DOHH2 (cell line): Measurements from ENCODE around the gene LIMS4.
"Not testable (repeated sequence)": the region's sequence is repeated elsewhere in the genome, so short reads cannot be mapped to it uniquely, and the experiment has no call there.

ENCODE experiments used
- H3F3A ChIP-seq: fragments of 200-600 bp; sonication (generic), shearing (Covaris generic); 2 replicates; pipeline ENCODE4 v1.6.0; 2016; ENCODE audit warnings: antibody characterized with exemption, mild to moderate bottlenecking; ENCODE audit not compliant: control insufficient read depth, insufficient read depth
- H3K27ac ChIP-seq: fragments of 200-600 bp; sonication (generic); 2 replicates; pipeline ENCODE4 v1.5.1; 2014; ENCODE audit warnings: low read depth, mild to moderate bottlenecking, low read length, moderate library complexity
- H3K27me3 ChIP-seq: fragments of 200-600 bp; sonication (generic); 2 replicates; pipeline ENCODE4 v1.6.1; 2014; ENCODE audit warnings: mild to moderate bottlenecking, low read length, mixed read lengths; ENCODE audit not compliant: control insufficient read depth
- H3K36me3 ChIP-seq: fragments of 200-600 bp; sonication (generic); 2 replicates; pipeline ENCODE4 v1.6.1; 2014; ENCODE audit warnings: mild to moderate bottlenecking, low read length, moderate library complexity, mixed read lengths; ENCODE audit not compliant: control insufficient read depth
- H3K4me1 ChIP-seq: fragments of 200-600 bp; sonication (generic); 2 replicates; pipeline ENCODE4 v1.6.1; 2014; ENCODE audit warnings: mild to moderate bottlenecking, low read length, mixed read lengths; ENCODE audit not compliant: control insufficient read depth
- H3K4me2 ChIP-seq: fragments of 200-600 bp; sonication (generic); 2 replicates; pipeline ENCODE4 v1.6.0; 2014; ENCODE audit warnings: mild to moderate bottlenecking, low read length, moderate library complexity
- H3K4me3 ChIP-seq: fragments of 200-600 bp; sonication (generic); 2 replicates; pipeline ENCODE4 v1.5.1; 2014; ENCODE audit warnings: mild to moderate bottlenecking, low read length, mixed read lengths
- H3K79me2 ChIP-seq: fragments of 200-600 bp; sonication (generic); 2 replicates; pipeline ENCODE4 v1.6.1; 2014; ENCODE audit warnings: mild to moderate bottlenecking, low read length, mixed read lengths; ENCODE audit not compliant: control insufficient read depth
- H3K9me2 ChIP-seq: fragments of 200-600 bp; sonication (generic); replicated peaks from 2 replicates; pipeline ENCODE4 v1.6.1; 2014; ENCODE audit warnings: mild to moderate bottlenecking, low read length, mixed read lengths; ENCODE audit not compliant: control insufficient read depth
- H3K9me3 ChIP-seq: fragments of 200-600 bp; sonication (generic); 2 replicates; pipeline ENCODE4 v1.6.1; 2014; ENCODE audit warnings: antibody characterized with exemption, low read length, mixed read lengths; ENCODE audit not compliant: control insufficient read depth, insufficient read depth
- H4K20me1 ChIP-seq: fragments of 200-600 bp; sonication (generic); 2 replicates; pipeline ENCODE4 v1.6.0; 2014; ENCODE audit warnings: low read depth, mild to moderate bottlenecking, antibody characterized with exemption, low read length, moderate library complexity; ENCODE audit not compliant: control insufficient read depth, insufficient read depth

Gene LIMS4

GRCh38 chr2:110407142-110407541 lies 65.5 kb downstream of the LIMS4 start:
- H3K36me3 ChIP-seq, H4K20me1 ChIP-seq, H3K9me2 ChIP-seq, H3K4me3 ChIP-seq, H3K27ac ChIP-seq, H3K27me3 ChIP-seq, H3K9me3 ChIP-seq, H3K79me2 ChIP-seq, H3K4me1 ChIP-seq, H3K4me2 ChIP-seq, H3F3A ChIP-seq: not testable (repeated sequence)

- H3K36me3 ChIP-seq, H3K79me2 ChIP-seq, H3K9me2 ChIP-seq, H3K4me3 ChIP-seq, H3K4me1 ChIP-seq, H3F3A ChIP-seq, H4K20me1 ChIP-seq, H3K4me2 ChIP-seq, H3K27me3 ChIP-seq, H3K9me3 ChIP-seq, H3K27ac ChIP-seq: not testable (repeated sequence)
Measured at GRCh38 chr2:110404988-110405387, 67.6 kb downstream of the LIMS4 start.

GRCh38 chr2:110404246-110404645 lies 68.4 kb downstream of the LIMS4 start:
- H3K27me3 ChIP-seq, H3K9me3 ChIP-seq, H4K20me1 ChIP-seq, H3K36me3 ChIP-seq, H3F3A ChIP-seq, H3K4me1 ChIP-seq, H3K4me3 ChIP-seq, H3K4me2 ChIP-seq, H3K79me2 ChIP-seq, H3K9me2 ChIP-seq, H3K27ac ChIP-seq: not testable (repeated sequence)

- not testable (repeated sequence) for H3K9me2 ChIP-seq, H4K20me1 ChIP-seq, H3K79me2 ChIP-seq, H3K27ac ChIP-seq, H3K27me3 ChIP-seq, H3K36me3 ChIP-seq, H3F3A ChIP-seq, H3K9me3 ChIP-seq, H3K4me2 ChIP-seq, H3K4me1 ChIP-seq, H3K4me3 ChIP-seq
Measured at GRCh38 chr2:110401001-110401618, 71.5 kb downstream of the LIMS4 start.

- H3K27me3 ChIP-seq, H3K9me3 ChIP-seq, H3F3A ChIP-seq, H3K79me2 ChIP-seq, H4K20me1 ChIP-seq, H3K4me3 ChIP-seq, H3K4me2 ChIP-seq, H3K4me1 ChIP-seq, H3K9me2 ChIP-seq, H3K27ac ChIP-seq, H3K36me3 ChIP-seq: not testable (repeated sequence)
Measured at GRCh38 chr2:110399378-110399777, 73.2 kb downstream of the LIMS4 start.

DNA sequence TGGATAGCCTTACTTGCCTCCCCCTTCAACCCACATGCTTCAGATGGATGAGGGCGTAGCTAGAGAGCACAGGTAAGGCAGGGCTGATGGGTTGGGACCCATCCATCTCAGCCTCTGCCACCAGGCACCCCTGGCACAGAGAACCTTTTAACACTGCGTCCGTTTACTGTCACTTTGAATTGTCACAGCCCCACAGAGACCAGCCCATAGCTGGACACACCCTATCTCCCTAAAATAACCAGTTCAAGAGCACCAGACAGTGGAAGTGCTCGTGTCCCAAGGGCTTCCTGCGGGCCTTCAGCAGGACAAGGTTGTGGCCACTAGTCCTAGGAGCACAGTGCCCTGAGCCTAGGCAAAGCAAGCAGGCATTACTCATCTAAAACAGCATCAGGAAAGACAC lies 76.6 kb downstream of the LIMS4 start:
- not testable (repeated sequence) for H3K79me2 ChIP-seq, H3K9me3 ChIP-seq, H3K36me3 ChIP-seq

More for the DNA sequence above, 76.6 kb downstream of the LIMS4 start:
- H3K27ac ChIP-seq, H3K4me2 ChIP-seq, H3F3A ChIP-seq, H3K4me1 ChIP-seq, H4K20me1 ChIP-seq, H3K4me3 ChIP-seq, H3K27me3 ChIP-seq, H3K9me2 ChIP-seq: not testable (repeated sequence)
